ENCODE data around the gene GALNT17.

- TF ChIP-seq CTCF (IDR thresholded peaks at IDR 0.05) (peak; percentile 76 to 92 (median 91)), POLR2A (IDR thresholded peaks at IDR 0.05) (no peak)
Observed at GRCh38 chr7:71733107-71733870, 601.3 kb downstream of the GALNT17 start.
